CD8-positive, alpha-beta memory T cell (primary cell): Measurements from ENCODE around the gene CPXCR1. TPM values are rescaled to one million over a fixed set of nuclear protein-coding genes. Genes with fewer than 3 reads are reported as not detected.
"Not testable (repeated sequence)": the region's sequence is repeated elsewhere in the genome, so short reads cannot be mapped to it uniquely, and the experiment has no call there.

ENCODE experiments used
- CTCF ChIA-PET: fragments of 350-600 bp; sonication (Branson Sonifier 250); formaldehyde crosslinking; loops from one replicate; lab custom pipeline; 2021; ENCODE audit warnings: antibody characterized with exemption; lab: Charles Lee
- POLR2A ChIA-PET: fragments of 350-600 bp; sonication (Branson Sonifier 250); formaldehyde crosslinking; loops from one replicate; lab custom pipeline; 2021; ENCODE audit warnings: antibody characterized with exemption; lab: Charles Lee
- DNase-seq, 5 donors: peaks; one replicate each; pipeline versions ENCODE4 v3.0.0 to v3.0.0-alpha.2; 2020 to 2022; ENCODE audit warnings: mixed read lengths in 1 of 5
- H3K27ac ChIP-seq: one replicate; pipeline ENCODE4 v1.7.0; 2013; ENCODE audit warnings: low read depth, mild to moderate bottlenecking, low read length, moderate library complexity
- H3K27me3 ChIP-seq: 2 replicates; pipeline ENCODE4 v1.7.0; 2013; ENCODE audit warnings: low read length, mild to moderate bottlenecking; ENCODE audit not compliant: insufficient read depth, poor library complexity, severe bottlenecking
- H3K36me3 ChIP-seq: 2 replicates; pipeline ENCODE4 v1.7.0; 2013; ENCODE audit warnings: mild to moderate bottlenecking, low read length, moderate library complexity; ENCODE audit not compliant: insufficient read depth
- H3K4me1 ChIP-seq: 2 replicates; pipeline ENCODE4 v1.7.0; 2013; ENCODE audit warnings: mild to moderate bottlenecking, low read length, moderate library complexity; ENCODE audit not compliant: insufficient read depth
- H3K4me3 ChIP-seq: 2 replicates; pipeline ENCODE4 v1.7.0; 2013; ENCODE audit warnings: mild to moderate bottlenecking, low read length
- H3K9me3 ChIP-seq: 2 replicates; pipeline ENCODE4 v1.7.0; 2013; ENCODE audit warnings: mild to moderate bottlenecking, low read length
- H3K27ac Mint-ChIP-seq, 8 donors: one replicate each; pipeline ENCODE4 v1.8.0; 2020 to 2021; ENCODE audit warnings: mixed read lengths in 8 of 8, mild to moderate bottlenecking in 6 of 8, inconsistent platforms in 3 of 8, moderate library complexity in 3 of 8
- H3K27me3 Mint-ChIP-seq, 2 donors: one replicate each; pipeline ENCODE4 v1.8.0; 2020 to 2021; ENCODE audit warnings: mixed read lengths in 2 of 2, mild to moderate bottlenecking in 1 of 2, moderate library complexity in 1 of 2
- H3K36me3 Mint-ChIP-seq, 3 donors: one replicate each; pipeline ENCODE4 v1.8.0; 2020 to 2021; ENCODE audit warnings: mixed read lengths in 3 of 3, inconsistent platforms in 1 of 3, mild to moderate bottlenecking in 1 of 3
- H3K4me1 Mint-ChIP-seq, 3 donors: one replicate each; pipeline ENCODE4 v1.8.0; 2020 to 2021; ENCODE audit warnings: mixed read lengths in 3 of 3, inconsistent platforms in 1 of 3, mild to moderate bottlenecking in 1 of 3
- H3K4me3 Mint-ChIP-seq, 7 donors: one replicate each; pipeline ENCODE4 v1.8.0; 2020 to 2021; ENCODE audit warnings: mixed read lengths in 7 of 7, mild to moderate bottlenecking in 6 of 7, moderate library complexity in 4 of 7, inconsistent platforms in 2 of 7
- H3K9me3 Mint-ChIP-seq, 5 donors: one replicate each; pipeline ENCODE4 v1.8.0; 2020 to 2022; ENCODE audit warnings: mixed read lengths in 5 of 5, mild to moderate bottlenecking in 3 of 5, moderate library complexity in 2 of 5, inconsistent platforms in 1 of 5
- polyA plus RNA-seq: library from polyadenylated mRNA; unstranded; fragments of 300-500 nt; fragmentation: Illumina TruSeq; gene quantifications from one replicate; pipeline ENCODE4 v1.2.3, GENCODE V29; 2021
- total RNA-seq, 2 experiments: library from RNA; stranded (reverse); gene quantifications; one replicate each; pipeline ENCODE4 v1.2.3, GENCODE V29; 2021

Gene CPXCR1
- total RNA-seq (not detected), polyA plus RNA-seq (not detected)

- no peak within 1 kb of the TSS for H3K27ac ChIP-seq
- ChIA-PET POLR2A (no interaction called here), CTCF (no interaction called here)
- no peaks in the 10 kb centered on the region for H3K36me3 ChIP-seq
- H3K9me3 ChIP-seq = no peaks in the 10 kb centered on the region
- H3K27me3 ChIP-seq = no peaks in the 10 kb centered on the region
- Mint-ChIP-seq H3K9me3 (peaks cover 0 to 4% (median 3%) of the 10 kb centered on the region in 5 donors), H3K27ac (peak within 1 kb of the TSS in 1 of 8 donors; percentile 2), H3K27me3 (no peaks in the 10 kb centered on the region), H3K36me3 (no peaks in the 10 kb centered on the region), H3K4me3 (peak within 1 kb of the TSS in 4 of 7 donors; percentile 0 to 64 (median 18)), H3K4me1 (peaks cover 0 to 2% (median 0%) of the 10 kb centered on the region in 3 donors)
- no peaks in the 10 kb centered on the region for H3K4me1 ChIP-seq
- no peak within 1 kb of the TSS for H3K4me3 ChIP-seq
- no peak for DNase-seq
Measured at GRCh38 chrX:88746925-88747324, at the start of gene CPXCR1. Gene CPXCR1, plus strand, starts transcription at chrX:88747225. Its CDS starts 6,190 bp downstream, at chrX:88753415.

GRCh38 chrX:88735835-88736234, 11.2 kb upstream of the CPXCR1 start:
- Mint-ChIP-seq H3K27me3 (peaks cover 0 to 1% of the 10 kb centered on the region in 2 donors), H3K27ac (no peak overlapping the region), H3K4me1 (no peaks in the 10 kb centered on the region), H3K36me3 (no peaks in the 10 kb centered on the region), H3K9me3 (peaks cover 0 to 4% (median 0%) of the 10 kb centered on the region in 5 donors), H3K4me3 (no peak overlapping the region)
- no peak overlapping the region for H3K27ac ChIP-seq
- H3K4me3 ChIP-seq = no peak overlapping the region
- no peaks in the 10 kb centered on the region for H3K9me3 ChIP-seq
- no peaks in the 10 kb centered on the region for H3K27me3 ChIP-seq
- no peaks in the 10 kb centered on the region for H3K4me1 ChIP-seq
- no peak for DNase-seq
- CTCF ChIA-PET = no interaction called here
- no peaks in the 10 kb centered on the region for H3K36me3 ChIP-seq
- POLR2A ChIA-PET = no interaction called here

GRCh38 chrX:88746215-88746614, 810 bp upstream of the CPXCR1 start:
- H3K4me3 Mint-ChIP-seq, H3K27ac ChIP-seq, CTCF ChIA-PET, H3K4me1 ChIP-seq, H3K27me3 Mint-ChIP-seq, H3K4me1 Mint-ChIP-seq, H3K4me3 ChIP-seq, H3K27me3 ChIP-seq, H3K36me3 Mint-ChIP-seq, H3K27ac Mint-ChIP-seq, H3K36me3 ChIP-seq, H3K9me3 Mint-ChIP-seq, DNase-seq, POLR2A ChIA-PET, H3K9me3 ChIP-seq: not testable (repeated sequence)

GRCh38 chrX:88752339-88752738, 5.3 kb downstream of the CPXCR1 start:
- H3K27ac Mint-ChIP-seq, H3K27me3 Mint-ChIP-seq, H3K36me3 ChIP-seq, H3K9me3 Mint-ChIP-seq, CTCF ChIA-PET, H3K27ac ChIP-seq, POLR2A ChIA-PET, H3K9me3 ChIP-seq, H3K27me3 ChIP-seq, H3K36me3 Mint-ChIP-seq, H3K4me1 ChIP-seq, DNase-seq, H3K4me1 Mint-ChIP-seq, H3K4me3 ChIP-seq, H3K4me3 Mint-ChIP-seq: not testable (repeated sequence)

GRCh38 chrX:88789825-88790224, 42.8 kb downstream of the CPXCR1 start:
- H3K4me1 ChIP-seq = no peaks in the 10 kb centered on the region
- Mint-ChIP-seq H3K27ac (no peak overlapping the region), H3K4me3 (no peak overlapping the region), H3K36me3 (no peaks in the 10 kb centered on the region), H3K27me3 (peaks cover 0 to 3% of the 10 kb centered on the region in 2 donors), H3K4me1 (no peaks in the 10 kb centered on the region), H3K9me3 (peaks cover 0 to 7% (median 3%) of the 10 kb centered on the region in 5 donors)
- H3K27ac ChIP-seq = no peak overlapping the region
- CTCF ChIA-PET = no interaction called here
- no peaks in the 10 kb centered on the region for H3K36me3 ChIP-seq
- no peak for DNase-seq
- no peaks in the 10 kb centered on the region for H3K27me3 ChIP-seq
- no peaks in the 10 kb centered on the region for H3K9me3 ChIP-seq
- POLR2A ChIA-PET = no interaction called here
- no peak overlapping the region for H3K4me3 ChIP-seq
